ENCODE data around the gene GRAMD1C. TPM values are rescaled to one million over a fixed set of nuclear protein-coding genes. Genes with fewer than 3 reads are reported as not detected.

The GRAMD1C gene
- total and polyA plus RNA-seq, 8 donors: 3.1 to 6.9 (median 5.0) TPM

- intact Hi-C loops (cut with DNase I): no loop called here
- H3K4me3 ChIP-seq: no peak overlapping the region
- no peaks in the 10 kb centered on the region for H3K4me1 ChIP-seq
- no peak overlapping the region for H3K27ac ChIP-seq
- peak; percentile 99 for ATAC-seq
- peak in 1 of 4 donors; percentile 36 for DNase-seq
- TF ChIP-seq CTCF (IDR thresholded peaks at IDR 0.05): peak; percentile 40 to 49
- no peaks in the 10 kb centered on the region for H3K36me3 ChIP-seq
- no peaks in the 10 kb centered on the region for H3K9me3 ChIP-seq
- H3K27me3 ChIP-seq: no peaks in the 10 kb centered on the region
Observed at GRCh38 chr3:113912552-113913236, 74.1 kb downstream of the GRAMD1C start.

- no peak for TF ChIP-seq CTCF (IDR thresholded peaks at IDR 0.05)
- no peaks in the 10 kb centered on the region for H3K27me3 ChIP-seq
- H3K36me3 ChIP-seq: no peaks in the 10 kb centered on the region
- intact Hi-C loops (cut with DNase I): no loop called here
- H3K27ac ChIP-seq: no peak overlapping the region
- ATAC-seq (no peak), DNase-seq (no peak)
- no peaks in the 10 kb centered on the region for H3K9me3 ChIP-seq
- no peaks in the 10 kb centered on the region for H3K4me1 ChIP-seq
- no peak overlapping the region for H3K4me3 ChIP-seq
Observed at GRCh38 chr3:113914646-113915045, 76.1 kb downstream of the GRAMD1C start.

GRCh38 chr3:113927556-113927955 is 89.0 kb downstream of the GRAMD1C start:
- no peaks in the 10 kb centered on the region for H3K36me3 ChIP-seq
- no peak for ATAC-seq
- peaks cover 0 to 17% of the 10 kb centered on the region in 2 donors for H3K9me3 ChIP-seq
- H3K27me3 ChIP-seq: no peaks in the 10 kb centered on the region
- intact Hi-C loops (cut with DNase I): no loop called here
- TF ChIP-seq CTCF (IDR thresholded peaks at IDR 0.05): no peak
- no peaks in the 10 kb centered on the region for H3K4me1 ChIP-seq
- H3K27ac ChIP-seq: no peak overlapping the region
- no peak overlapping the region for H3K4me3 ChIP-seq
- no peak for DNase-seq

- peaks cover 0 to 7% of the 10 kb centered on the region in 2 donors for H3K27me3 ChIP-seq
- peaks cover 0 to 14% of the 10 kb centered on the region in 2 donors for H3K4me1 ChIP-seq
- no peaks in the 10 kb centered on the region for H3K9me3 ChIP-seq
- DNase-seq (no peak), ATAC-seq (no peak)
- H3K36me3 ChIP-seq: no peaks in the 10 kb centered on the region
- peak overlapping the region; percentile 59 to 62 for H3K4me3 ChIP-seq
- no peak for TF ChIP-seq CTCF (IDR thresholded peaks at IDR 0.05)
- peak overlapping the region; percentile 46 to 57 for H3K27ac ChIP-seq
- intact Hi-C loops (cut with DNase I): no loop called here
Observed at GRCh38 chr3:113946831-113947230, 108.2 kb downstream of the GRAMD1C start.

GRCh38 chr3:113947372-113948014 is 108.9 kb downstream of the GRAMD1C start, which contains the start of gene ZDHHC23:
Gene ZDHHC23, plus strand, starts transcription at chr3:113948013. Its CDS starts 790 bp downstream, at chr3:113948803.
- Histone ChIP-seq H3K27me3 (peaks cover 0 to 7% of the 10 kb centered on the region in 2 donors), H3K4me1 (peaks cover 0 to 14% of the 10 kb centered on the region in 2 donors), H3K9me3 (no peaks in the 10 kb centered on the region), H3K36me3 (no peaks in the 10 kb centered on the region), H3K4me3 (peak within 1 kb of the TSS; percentile 59 to 62), H3K27ac (peak within 1 kb of the TSS; percentile 46 to 58)
- DNase-seq: peak; percentile 51 to 95 (median 84)
- ATAC-seq: peak; percentile 93
- TF ChIP-seq CTCF (IDR thresholded peaks at IDR 0.05): no peak
- intact Hi-C loops (cut with DNase I): no loop called here

Data from left lung (tissue), 10 donors.